ENCODE measurements around the gene MED27. TPM values are rescaled to one million over a fixed set of nuclear protein-coding genes. Genes with fewer than 3 reads are reported as not detected.

The MED27 gene
- total RNA-seq, 1 experiment from 2014 or later: 30.4 TPM

GRCh38 chr9:132090771-132091170 lies 11.1 kb upstream of the MED27 start:
- H3K4me3 Mint-ChIP-seq (ENCODE audit: unreplicated experiment): no peak overlapping the region
- no TSS peak for BruUV-seq (replicated peaks)

GRCh38 chr9:132087438-132088030 lies 7.9 kb upstream of the MED27 start:
- H3K36me3 ChIP-seq (ENCODE audit: control insufficient read depth, insufficient read depth, low read length): no peaks in the 10 kb centered on the region
- CTCF ChIA-PET: no interaction called here
- no peaks in the 10 kb centered on the region for H3K4me1 ChIP-seq
- TF ChIP-seq CTCF (IDR thresholded peaks at IDR 0.05; ENCODE audit: insufficient read depth in 1 of 2, low read depth in 1 of 2, low read length in 1 of 2, severe bottlenecking in 1 of 2, unreplicated experiment in 1 of 2): no peak
- no peak overlapping the region for H3K4me3 ChIP-seq (ENCODE audit: low read depth, low read length)
- BruUV-seq (replicated peaks): no TSS peak
- DNase-seq: no peak
- no peaks in the 10 kb centered on the region for H3K27me3 Mint-ChIP-seq (ENCODE audit: insufficient read depth, unreplicated experiment)
- H3K36me3 Mint-ChIP-seq (ENCODE audit: insufficient read depth, unreplicated experiment): no peaks in the 10 kb centered on the region
- intact Hi-C loops (cut with micrococcal nuclease; ENCODE audit: unreplicated experiment): no loop called here
- POLR2A ChIA-PET: no interaction called here
- H3K27me3 ChIP-seq (replicated peaks; ENCODE audit: control insufficient read depth, insufficient read depth, low read length): no peaks in the 10 kb centered on the region
- H3K9me3 ChIP-seq: no peaks in the 10 kb centered on the region
- no peaks in the 10 kb centered on the region for H3K4me1 Mint-ChIP-seq (ENCODE audit: low read depth, unreplicated experiment)
- no peaks in the 10 kb centered on the region for H3K9me3 Mint-ChIP-seq (ENCODE audit: unreplicated experiment)
- H3K4me3 Mint-ChIP-seq (ENCODE audit: unreplicated experiment): no peak overlapping the region
- H3K27ac Mint-ChIP-seq (ENCODE audit: unreplicated experiment): no peak overlapping the region

More at GRCh38 chr9:132090771-132091170, 11.1 kb upstream of the MED27 start:
- no peak overlapping the region for H3K27ac Mint-ChIP-seq (ENCODE audit: unreplicated experiment)
- no peak for TF ChIP-seq CTCF (IDR thresholded peaks at IDR 0.05; ENCODE audit: insufficient read depth in 1 of 2, low read depth in 1 of 2, low read length in 1 of 2, severe bottlenecking in 1 of 2, unreplicated experiment in 1 of 2)
- Histone ChIP-seq H3K27me3 (replicated peaks; ENCODE audit: control insufficient read depth, insufficient read depth, low read length) (no peaks in the 10 kb centered on the region), H3K9me3 (no peaks in the 10 kb centered on the region), H3K36me3 (ENCODE audit: control insufficient read depth, insufficient read depth, low read length) (no peaks in the 10 kb centered on the region), H3K4me1 (no peaks in the 10 kb centered on the region), H3K4me3 (ENCODE audit: low read depth, low read length) (no peak overlapping the region)
- CTCF ChIA-PET: no interaction called here
- H3K4me1 Mint-ChIP-seq (ENCODE audit: low read depth, unreplicated experiment): no peaks in the 10 kb centered on the region
- no peaks in the 10 kb centered on the region for H3K36me3 Mint-ChIP-seq (ENCODE audit: insufficient read depth, unreplicated experiment)
- POLR2A ChIA-PET: no interaction called here
- no peaks in the 10 kb centered on the region for H3K27me3 Mint-ChIP-seq (ENCODE audit: insufficient read depth, unreplicated experiment)
- intact Hi-C loops (cut with micrococcal nuclease; ENCODE audit: unreplicated experiment): no loop called here
- H3K9me3 Mint-ChIP-seq (ENCODE audit: unreplicated experiment): no peaks in the 10 kb centered on the region
- no peak for DNase-seq

GRCh38 chr9:132082188-132082587 lies 2.5 kb upstream of the MED27 start:
- no peak overlapping the region for H3K27ac Mint-ChIP-seq (ENCODE audit: unreplicated experiment)
- no peak for DNase-seq
- H3K4me1 Mint-ChIP-seq (ENCODE audit: low read depth, unreplicated experiment): peaks cover 14% of the 10 kb centered on the region
- no TSS peak for BruUV-seq (replicated peaks)
- intact Hi-C loops (cut with micrococcal nuclease; ENCODE audit: unreplicated experiment): loop anchor here (5.0 kb wide), 1 partner anchor 220 kb away; no protein-coding TSS in a partner anchor
- TF ChIP-seq CTCF (IDR thresholded peaks at IDR 0.05; ENCODE audit: insufficient read depth in 1 of 2, low read depth in 1 of 2, low read length in 1 of 2, severe bottlenecking in 1 of 2, unreplicated experiment in 1 of 2): no peak
- ChIA-PET CTCF (no interaction called here), POLR2A (interaction anchor here (0.7 kb wide), 1 partner anchor 123 kb away, joined by 6 read pairs; no protein-coding TSS in a partner anchor)
- Histone ChIP-seq H3K4me1 (peaks cover 10% of the 10 kb centered on the region; the same call in 1 of the 2 replicates), H3K4me3 (ENCODE audit: low read depth, low read length) (no peak overlapping the region), H3K27me3 (replicated peaks; ENCODE audit: control insufficient read depth, insufficient read depth, low read length) (no peaks in the 10 kb centered on the region), H3K36me3 (ENCODE audit: control insufficient read depth, insufficient read depth, low read length) (no peaks in the 10 kb centered on the region), H3K9me3 (no peaks in the 10 kb centered on the region)
- no peak overlapping the region for H3K4me3 Mint-ChIP-seq (ENCODE audit: unreplicated experiment)
- no peaks in the 10 kb centered on the region for H3K36me3 Mint-ChIP-seq (ENCODE audit: insufficient read depth, unreplicated experiment)
- H3K9me3 Mint-ChIP-seq (ENCODE audit: unreplicated experiment): no peaks in the 10 kb centered on the region
- H3K27me3 Mint-ChIP-seq (ENCODE audit: insufficient read depth, unreplicated experiment): peaks cover 2% of the 10 kb centered on the region
